ENCODE measurements around the gene STAT5B. TPM values are rescaled to one million over a fixed set of nuclear protein-coding genes. Genes with fewer than 3 reads are reported as not detected.

Gene STAT5B
- total RNA-seq, 1 donor from 2014 or later, result 23.1 TPM

- Histone ChIP-seq H3K9me3 (ENCODE audit: insufficient read depth, low read depth, low read length) (no peaks in the 10 kb centered on the region), H3K36me3 (ENCODE audit: insufficient read depth, low read length) (no peaks in the 10 kb centered on the region), H3K27me3 (ENCODE audit: insufficient read depth, low read length) (no peaks in the 10 kb centered on the region), H3K79me2 (ENCODE audit: insufficient read depth, low read length) (no peaks in the 10 kb centered on the region), H3K4me1 (ENCODE audit: insufficient read depth, low read length) (no peaks in the 10 kb centered on the region), H4K20me1 (ENCODE audit: insufficient read depth, low read length) (no peaks in the 10 kb centered on the region), H3K4me3 (ENCODE audit: insufficient read depth, low read depth, low read length) (no peak overlapping the region), H3K9ac (ENCODE audit: low read length) (no peak overlapping the region), H3K4me2 (ENCODE audit: low read length) (no peak overlapping the region), H3K27ac (ENCODE audit: low read depth, low read length) (no peak overlapping the region), H2AFZ (ENCODE audit: low read depth, low read length) (no peak overlapping the region)
- Mint-ChIP-seq H3K4me3 (ENCODE audit: unreplicated experiment) (no peak overlapping the region), H3K36me3 (ENCODE audit: low read depth, unreplicated experiment) (peaks cover 3% of the 10 kb centered on the region), H3K4me1 (ENCODE audit: low read depth, unreplicated experiment) (no peaks in the 10 kb centered on the region), H3K27ac (ENCODE audit: unreplicated experiment) (no peak overlapping the region), H3K27me3 (ENCODE audit: low read depth, unreplicated experiment) (peaks cover 38% of the 10 kb centered on the region), H3K9me3 (ENCODE audit: unreplicated experiment) (peaks cover 6% of the 10 kb centered on the region)
- no peak for FAIRE-seq
- TF ChIP-seq EZH2 (IDR thresholded peaks at IDR 0.05; ENCODE audit: insufficient read depth, low read length) (no peak), CTCF (IDR thresholded peaks at IDR 0.05; ENCODE audit: insufficient read depth, low read depth, low read length) (no peak)
- DNase-seq (ENCODE audit: low read depth), result no peak
These were observed 110.4 kb downstream of the STAT5B start for GRCh38 chr17:42165751-42166150.

- Histone ChIP-seq H3K4me3 (ENCODE audit: insufficient read depth, low read depth, low read length) (no peak overlapping the region), H3K36me3 (ENCODE audit: insufficient read depth, low read length) (no peaks in the 10 kb centered on the region), H3K4me2 (ENCODE audit: low read length) (no peak overlapping the region), H3K79me2 (ENCODE audit: insufficient read depth, low read length) (no peaks in the 10 kb centered on the region), H3K9ac (ENCODE audit: low read length) (no peak overlapping the region), H3K27ac (ENCODE audit: low read depth, low read length) (no peak overlapping the region), H3K27me3 (ENCODE audit: insufficient read depth, low read length) (no peaks in the 10 kb centered on the region), H3K4me1 (ENCODE audit: insufficient read depth, low read length) (no peaks in the 10 kb centered on the region), H4K20me1 (ENCODE audit: insufficient read depth, low read length) (no peaks in the 10 kb centered on the region), H3K9me3 (ENCODE audit: insufficient read depth, low read depth, low read length) (no peaks in the 10 kb centered on the region), H2AFZ (ENCODE audit: low read depth, low read length) (peak overlapping the region; percentile 10)
- Mint-ChIP-seq H3K36me3 (ENCODE audit: low read depth, unreplicated experiment) (peaks cover 3% of the 10 kb centered on the region), H3K27me3 (ENCODE audit: low read depth, unreplicated experiment) (peaks cover 33% of the 10 kb centered on the region), H3K4me3 (ENCODE audit: unreplicated experiment) (no peak overlapping the region), H3K9me3 (ENCODE audit: unreplicated experiment) (peaks cover 6% of the 10 kb centered on the region), H3K4me1 (ENCODE audit: low read depth, unreplicated experiment) (no peaks in the 10 kb centered on the region), H3K27ac (ENCODE audit: unreplicated experiment) (no peak overlapping the region)
- FAIRE-seq (no peak), DNase-seq (ENCODE audit: low read depth) (no peak)
- TF ChIP-seq EZH2 (IDR thresholded peaks at IDR 0.05; ENCODE audit: insufficient read depth, low read length) (no peak), CTCF (IDR thresholded peaks at IDR 0.05; ENCODE audit: insufficient read depth, low read depth, low read length) (no peak)
These were observed 112.3 kb downstream of the STAT5B start for GRCh38 chr17:42163696-42164407.

GRCh38 chr17:42163113-42163512 lies 113.1 kb downstream of the STAT5B start:
- peaks cover 3% of the 10 kb centered on the region for H3K36me3 Mint-ChIP-seq (ENCODE audit: low read depth, unreplicated experiment)

More at GRCh38 chr17:42163113-42163512, 113.1 kb downstream of the STAT5B start:
- no peak for DNase-seq (ENCODE audit: low read depth)
- no peak overlapping the region for H2AFZ ChIP-seq (ENCODE audit: low read depth, low read length)
- no peak overlapping the region for H3K9ac ChIP-seq (ENCODE audit: low read length)
- H3K27ac ChIP-seq (ENCODE audit: low read depth, low read length), result no peak overlapping the region
- H3K36me3 ChIP-seq (ENCODE audit: insufficient read depth, low read length), result no peaks in the 10 kb centered on the region
- H3K4me3 ChIP-seq (ENCODE audit: insufficient read depth, low read depth, low read length), result no peak overlapping the region
- Mint-ChIP-seq H3K4me3 (ENCODE audit: unreplicated experiment) (no peak overlapping the region), H3K27ac (ENCODE audit: unreplicated experiment) (no peak overlapping the region), H3K9me3 (ENCODE audit: unreplicated experiment) (peaks cover 6% of the 10 kb centered on the region), H3K27me3 (ENCODE audit: low read depth, unreplicated experiment) (peaks cover 32% of the 10 kb centered on the region), H3K4me1 (ENCODE audit: low read depth, unreplicated experiment) (no peaks in the 10 kb centered on the region)
- H3K4me1 ChIP-seq (ENCODE audit: insufficient read depth, low read length), result no peaks in the 10 kb centered on the region
- no peak for FAIRE-seq
- H3K27me3 ChIP-seq (ENCODE audit: insufficient read depth, low read length), result no peaks in the 10 kb centered on the region
- no peak overlapping the region for H3K4me2 ChIP-seq (ENCODE audit: low read length)
- no peaks in the 10 kb centered on the region for H3K79me2 ChIP-seq (ENCODE audit: insufficient read depth, low read length)
- H3K9me3 ChIP-seq (ENCODE audit: insufficient read depth, low read depth, low read length), result no peaks in the 10 kb centered on the region
- no peaks in the 10 kb centered on the region for H4K20me1 ChIP-seq (ENCODE audit: insufficient read depth, low read length)
- peak; percentile 17 for TF ChIP-seq CTCF (IDR thresholded peaks at IDR 0.05; ENCODE audit: insufficient read depth, low read depth, low read length)
- no peak for TF ChIP-seq EZH2 (IDR thresholded peaks at IDR 0.05; ENCODE audit: insufficient read depth, low read length)

Data from astrocyte (in vitro differentiated cells and primary cell).